ENCODE data around the gene OR7G2. TPM values are rescaled to one million over a fixed set of nuclear protein-coding genes. Genes with fewer than 3 reads are reported as not detected.

The OR7G2 gene
- total and polyA plus RNA-seq, 9 of the 15 experiments (the other 6 are each of a cell fraction or from before 2014, with no cell fraction given): 0.20 TPM; not detected in 8

DNA sequence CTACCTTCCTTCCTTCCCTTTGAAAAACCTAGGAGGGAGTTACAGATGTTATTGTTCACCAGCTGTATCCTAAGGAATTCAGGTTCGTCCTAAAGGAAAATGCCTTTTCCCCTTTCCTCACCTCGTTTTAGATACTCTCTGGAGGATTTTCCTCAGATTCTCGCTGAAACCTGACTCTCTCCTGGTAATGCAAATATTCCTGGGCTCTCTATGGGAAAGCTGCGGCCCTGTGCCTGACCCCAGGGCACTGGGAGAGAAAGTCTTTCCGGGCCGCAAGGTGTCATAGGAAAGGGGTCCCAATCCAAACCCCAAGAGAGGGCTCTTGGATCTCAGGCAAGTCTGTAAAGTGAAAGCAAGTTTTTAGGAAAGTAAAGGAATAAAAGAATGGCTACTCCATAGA, 33.5 kb downstream of the OR7G2 start:
- no peak for DNase-seq (ENCODE audit: extremely low read depth in 1 of 4, low spot score in 3 of 4)
- Histone ChIP-seq H2AFZ (ENCODE audit: low read depth, low read length) (no peak overlapping the region), H3K9me1 (ENCODE audit: control insufficient read depth, insufficient read depth, low read length) (peaks cover 3% of the 10 kb centered on the region), H3K9me3 (replicated peaks; ENCODE audit: control insufficient read depth, insufficient read depth, low read depth, low read length) (no peaks in the 10 kb centered on the region), H3K4me2 (ENCODE audit: insufficient read depth, low read length) (no peak overlapping the region), H3K79me2 (ENCODE audit: control insufficient read depth, insufficient read depth, low read length) (no peaks in the 10 kb centered on the region), H3K4me1 (replicated peaks in 1 of 2; ENCODE audit: control insufficient read depth in 2 of 2, insufficient read depth in 2 of 2, low read length in 2 of 2) (peaks cover 12 to 17% of the 10 kb centered on the region in 2 experiments; a peak in 4 of 5 replicates), H3K9ac (ENCODE audit: insufficient read depth in 1 of 2, low read depth in 2 of 2, low read length in 2 of 2) (no peak overlapping the region), H3K27ac (ENCODE audit: extremely low read depth, low read depth, low read length) (no peak overlapping the region), H3K27me3 (ENCODE audit: control insufficient read depth in 2 of 2, insufficient read depth in 2 of 2, low read length in 2 of 2) (peaks cover 2 to 4% of the 10 kb centered on the region in 2 experiments; a peak in 1 of 5 replicates), H3K36me3 (ENCODE audit: control insufficient read depth, insufficient read depth, low read length) (no peaks in the 10 kb centered on the region), H4K20me1 (replicated peaks; ENCODE audit: control insufficient read depth, insufficient read depth, low read length) (0 out of 2 replicates have a peak, but pooled peaks cover 7% of the 10 kb centered on the region), H3K4me3 (no peak overlapping the region)
- no peak for FAIRE-seq
- WGBS (ENCODE audit: insufficient coverage, low coverage, missing lambda C conversion rate): 52% methylated on average over 6 of the region's 6 CpGs
- POLR2A ChIA-PET: interaction anchor here (0.6 kb wide), 1 partner anchor 243 kb away, joined by 3 read pairs; no protein-coding TSS in a partner anchor
- intact Hi-C loops (cut with micrococcal nuclease) (no loop called here), in situ Hi-C loops (cut with MboI) (no loop called here)
- CTCF ChIA-PET (ENCODE audit: low intra/inter-chr PET ratio): no interaction called here
- TF ChIP-seq, protein P1, sequence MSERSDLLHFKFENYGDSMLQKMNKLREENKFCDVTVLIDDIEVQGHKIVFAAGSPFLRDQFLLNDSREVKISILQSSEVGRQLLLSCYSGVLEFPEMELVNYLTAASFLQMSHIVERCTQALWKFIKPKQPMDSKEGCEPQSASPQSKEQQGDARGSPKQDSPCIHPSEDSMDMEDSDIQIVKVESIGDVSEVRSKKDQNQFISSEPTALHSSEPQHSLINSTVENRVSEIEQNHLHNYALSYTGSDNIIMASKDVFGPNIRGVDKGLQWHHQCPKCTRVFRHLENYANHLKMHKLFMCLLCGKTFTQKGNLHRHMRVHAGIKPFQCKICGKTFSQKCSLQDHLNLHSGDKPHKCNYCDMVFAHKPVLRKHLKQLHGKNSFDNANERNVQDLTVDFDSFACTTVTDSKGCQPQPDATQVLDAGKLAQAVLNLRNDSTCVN (CRISPR knock-in tag; IDR thresholded peaks at IDR 0.05): no peak
- TF ChIP-seq ZNF778 (CRISPR knock-in tag; IDR thresholded peaks at IDR 0.05) (no peak), RAD51 (IDR thresholded peaks at IDR 0.05; ENCODE audit: borderline replicate concordance, low read depth) (no peak)
- TF ChIP-seq, protein P2, sequence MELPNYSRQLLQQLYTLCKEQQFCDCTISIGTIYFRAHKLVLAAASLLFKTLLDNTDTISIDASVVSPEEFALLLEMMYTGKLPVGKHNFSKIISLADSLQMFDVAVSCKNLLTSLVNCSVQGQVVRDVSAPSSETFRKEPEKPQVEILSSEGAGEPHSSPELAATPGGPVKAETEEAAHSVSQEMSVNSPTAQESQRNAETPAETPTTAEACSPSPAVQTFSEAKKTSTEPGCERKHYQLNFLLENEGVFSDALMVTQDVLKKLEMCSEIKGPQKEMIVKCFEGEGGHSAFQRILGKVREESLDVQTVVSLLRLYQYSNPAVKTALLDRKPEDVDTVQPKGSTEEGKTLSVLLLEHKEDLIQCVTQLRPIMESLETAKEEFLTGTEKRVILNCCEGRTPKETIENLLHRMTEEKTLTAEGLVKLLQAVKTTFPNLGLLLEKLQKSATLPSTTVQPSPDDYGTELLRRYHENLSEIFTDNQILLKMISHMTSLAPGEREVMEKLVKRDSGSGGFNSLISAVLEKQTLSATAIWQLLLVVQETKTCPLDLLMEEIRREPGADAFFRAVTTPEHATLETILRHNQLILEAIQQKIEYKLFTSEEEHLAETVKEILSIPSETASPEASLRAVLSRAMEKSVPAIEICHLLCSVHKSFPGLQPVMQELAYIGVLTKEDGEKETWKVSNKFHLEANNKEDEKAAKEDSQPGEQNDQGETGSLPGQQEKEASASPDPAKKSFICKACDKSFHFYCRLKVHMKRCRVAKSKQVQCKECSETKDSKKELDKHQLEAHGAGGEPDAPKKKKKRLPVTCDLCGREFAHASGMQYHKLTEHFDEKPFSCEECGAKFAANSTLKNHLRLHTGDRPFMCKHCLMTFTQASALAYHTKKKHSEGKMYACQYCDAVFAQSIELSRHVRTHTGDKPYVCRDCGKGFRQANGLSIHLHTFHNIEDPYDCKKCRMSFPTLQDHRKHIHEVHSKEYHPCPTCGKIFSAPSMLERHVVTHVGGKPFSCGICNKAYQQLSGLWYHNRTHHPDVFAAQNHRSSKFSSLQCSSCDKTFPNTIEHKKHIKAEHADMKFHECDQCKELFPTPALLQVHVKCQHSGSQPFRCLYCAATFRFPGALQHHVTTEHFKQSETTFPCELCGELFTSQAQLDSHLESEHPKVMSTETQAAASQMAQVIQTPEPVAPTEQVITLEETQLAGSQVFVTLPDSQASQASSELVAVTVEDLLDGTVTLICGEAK (IDR thresholded peaks at IDR 0.05): no peak
- TF ChIP-seq, protein P2 (CRISPR knock-in tag; IDR thresholded peaks at IDR 0.05): no peak
- no peak for ATAC-seq
- BruUV-seq (replicated peaks): no TSS peak

Measured in K562 (cell line).